ENCODE results near the gene MAPK8.
"Not testable (repeated sequence)": the region's sequence is repeated elsewhere in the genome, so short reads cannot be mapped to it uniquely, and the experiment has no call there.

Gene MAPK8

GRCh38 chr10:48389846-48390557 is 83.5 kb downstream of the MAPK8 start:
- DNase-seq, result no peak

GRCh38 chr10:48390558-48390871 is 84.0 kb downstream of the MAPK8 start:
- no peak for DNase-seq

DNA sequence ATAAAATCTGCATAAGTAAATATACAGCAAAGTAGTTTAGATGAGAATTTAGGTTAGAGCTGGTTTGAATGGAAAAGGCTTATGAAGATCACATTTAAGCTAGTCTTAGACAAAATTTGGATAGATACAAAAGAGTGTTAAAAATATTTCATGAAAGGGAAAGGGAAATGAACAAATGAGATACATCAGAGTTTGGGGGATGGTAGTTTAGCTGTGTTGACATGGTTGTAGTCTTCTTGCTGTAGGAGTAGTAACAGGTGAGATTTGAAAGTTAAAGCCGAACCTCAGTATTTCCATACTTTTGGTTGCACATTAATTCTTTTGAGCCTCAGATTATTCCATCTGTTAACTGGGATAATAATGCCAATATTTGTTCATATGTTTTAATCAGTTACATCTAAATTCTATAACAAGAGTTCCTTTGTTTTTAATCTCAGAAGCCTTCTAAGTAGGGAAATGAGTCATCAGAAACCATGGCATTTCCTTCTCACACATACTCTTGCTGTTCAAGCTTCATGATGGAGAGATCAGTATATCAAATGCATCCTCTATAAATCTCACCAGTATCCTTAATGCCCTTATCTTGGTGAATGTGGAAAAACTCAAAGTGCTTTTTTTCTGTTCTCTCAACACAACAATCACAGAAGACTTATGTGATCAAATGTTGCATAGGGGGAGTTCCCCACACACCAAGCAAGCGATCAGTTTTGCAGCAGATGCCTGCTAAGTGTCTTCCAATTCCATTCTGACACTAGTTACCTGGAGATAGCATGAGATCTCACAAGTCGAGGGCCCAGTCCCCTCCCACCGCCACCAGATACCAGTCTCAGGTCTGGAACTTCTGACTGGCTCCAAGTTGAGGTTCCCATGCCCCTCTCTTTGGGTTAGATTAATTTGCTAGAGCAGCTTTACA is 84.7 kb downstream of the MAPK8 start:
- no peak for DNase-seq

GRCh38 chr10:48391994-48392393 is 85.5 kb downstream of the MAPK8 start:
- no peak for DNase-seq

- DNase-seq, result no peak
Measured at GRCh38 chr10:48398261-48398660, 91.8 kb downstream of the MAPK8 start.

DNA sequence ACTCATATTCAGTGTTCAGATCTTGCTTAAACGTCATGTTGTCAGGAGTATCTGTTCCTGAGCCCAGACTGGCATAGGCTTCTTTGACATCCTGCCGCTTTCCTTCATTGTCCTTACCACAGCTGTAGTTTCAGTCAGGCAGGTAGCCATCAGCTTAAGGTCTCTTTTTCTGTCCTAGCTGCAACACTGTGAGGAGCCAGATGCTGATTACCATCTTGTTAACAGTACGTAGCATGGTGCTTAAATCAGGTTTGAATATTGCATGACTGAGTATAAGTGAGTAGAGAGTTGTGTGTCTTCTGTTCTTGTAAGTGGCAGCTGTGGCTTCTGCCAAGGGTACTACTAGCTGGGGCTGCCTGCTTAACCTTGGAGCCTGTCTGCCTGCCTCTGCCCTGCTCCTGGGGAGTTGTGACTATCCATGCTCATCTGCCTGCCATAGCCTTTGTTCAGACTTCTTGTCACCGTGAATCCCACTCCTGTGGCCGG is 92.6 kb downstream of the MAPK8 start:
- no peak for DNase-seq

- DNase-seq, result no peak
Measured at GRCh38 chr10:48399551-48399950, 93.1 kb downstream of the MAPK8 start.

GRCh38 chr10:48400129-48400849 is 93.8 kb downstream of the MAPK8 start:
- DNase-seq, result no peak

- DNase-seq, result no peak
Measured at GRCh38 chr10:48400850-48401220, 94.4 kb downstream of the MAPK8 start.

- no peak for DNase-seq
Measured at GRCh38 chr10:48404646-48405045, 98.2 kb downstream of the MAPK8 start.

GRCh38 chr10:48406204-48406603 is 99.7 kb downstream of the MAPK8 start:
- no peak for DNase-seq

- no peak for DNase-seq
Measured at GRCh38 chr10:48406658-48407057, 100.2 kb downstream of the MAPK8 start.

- DNase-seq, result no peak
Measured at GRCh38 chr10:48410503-48410902, 104.0 kb downstream of the MAPK8 start.

DNA sequence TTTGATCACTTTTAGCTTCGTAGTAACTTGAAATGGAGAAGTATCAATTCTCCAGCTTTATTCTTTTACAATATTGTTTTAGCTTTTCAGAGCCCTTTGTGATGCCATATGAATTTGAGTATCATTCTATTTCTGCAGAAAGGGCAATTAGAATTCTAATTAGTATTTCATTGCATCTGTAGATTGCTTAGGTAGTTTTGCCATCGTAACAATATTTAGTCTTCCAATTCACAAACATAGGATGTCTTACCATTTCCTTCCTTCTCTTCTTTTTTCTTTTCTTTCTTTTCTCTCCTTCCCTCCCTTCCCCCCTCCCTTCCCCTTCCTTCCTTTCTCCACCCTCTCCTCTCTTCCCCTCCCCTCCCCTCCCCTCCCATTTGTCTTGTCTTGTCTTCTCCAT is 105.0 kb downstream of the MAPK8 start:
- no peak for DNase-seq

GRCh38 chr10:48412081-48412480 is 105.6 kb downstream of the MAPK8 start:
- no peak for DNase-seq

DNA sequence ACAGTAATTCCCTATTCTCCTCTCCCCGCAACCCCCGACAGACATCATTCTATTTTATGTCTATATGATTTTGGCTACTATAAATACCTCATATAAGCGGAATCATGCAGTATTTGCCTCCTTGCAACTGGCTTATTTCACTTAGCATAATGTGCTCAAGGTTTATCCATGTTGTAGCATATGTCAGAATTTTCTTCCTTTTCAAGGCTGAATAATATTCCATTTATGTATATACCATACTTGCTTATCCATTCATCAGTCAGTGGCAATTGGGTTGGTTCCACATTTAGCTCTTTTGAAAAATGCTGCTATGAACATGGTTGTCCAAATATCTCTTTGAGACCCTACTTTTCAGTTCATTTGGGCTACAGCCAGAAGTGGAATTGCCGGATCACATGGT is 106.5 kb downstream of the MAPK8 start:
- no peak for DNase-seq

- DNase-seq, result no peak
Measured at GRCh38 chr10:48414160-48414559, 107.7 kb downstream of the MAPK8 start.

DNA sequence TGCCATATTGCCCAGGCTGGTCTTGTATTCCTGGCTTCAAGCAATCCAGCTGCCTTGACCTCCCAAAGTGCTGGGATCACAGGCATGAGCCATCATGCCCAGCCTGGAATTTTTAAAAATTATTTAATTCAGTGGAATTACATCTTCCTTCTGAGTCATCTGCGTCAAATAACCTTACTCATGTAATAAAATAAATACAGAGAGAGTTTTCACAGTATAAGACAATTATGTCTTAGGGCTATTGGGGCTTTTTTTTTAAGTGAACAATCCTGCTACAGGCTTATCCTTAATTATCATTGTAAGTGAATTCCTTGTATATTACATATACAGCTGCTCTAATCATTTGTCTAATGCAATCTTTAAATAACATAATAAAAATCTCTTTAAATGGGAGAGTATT is 108.3 kb downstream of the MAPK8 start:
- DNase-seq, result no peak

DNA sequence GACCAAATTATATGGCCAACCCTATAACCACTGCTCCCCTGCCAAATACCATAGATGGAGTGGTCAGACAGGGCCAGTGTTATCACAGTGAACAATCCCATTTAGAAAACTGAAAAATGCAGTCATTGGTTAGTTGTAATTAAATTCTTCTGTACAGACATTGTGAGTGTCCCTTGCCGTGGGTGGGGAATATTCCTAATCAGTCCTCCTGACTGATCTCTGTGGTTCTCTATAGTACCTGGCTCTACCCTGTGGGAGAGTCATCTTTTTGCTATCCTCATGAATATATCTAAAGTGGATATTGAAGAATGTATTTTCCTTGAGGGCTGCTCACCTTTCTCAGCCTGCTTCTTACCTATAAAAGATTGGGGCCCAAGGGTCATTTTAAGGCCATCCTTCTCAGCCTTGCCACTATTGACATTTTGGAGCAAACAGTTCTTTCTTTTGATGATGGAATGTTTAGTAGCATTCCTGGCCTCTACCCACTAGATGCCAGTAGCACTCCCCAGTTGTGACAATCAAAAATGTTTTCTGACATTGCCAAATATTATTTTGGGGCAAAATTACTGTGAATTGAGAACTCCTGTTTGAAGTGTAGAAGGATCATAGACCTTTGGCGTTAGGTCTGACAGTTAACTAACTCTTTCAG is 110.2 kb downstream of the MAPK8 start:
- DNase-seq, result no peak

GRCh38 chr10:48417374-48417773 is 110.9 kb downstream of the MAPK8 start:
- DNase-seq, result no peak

DNA sequence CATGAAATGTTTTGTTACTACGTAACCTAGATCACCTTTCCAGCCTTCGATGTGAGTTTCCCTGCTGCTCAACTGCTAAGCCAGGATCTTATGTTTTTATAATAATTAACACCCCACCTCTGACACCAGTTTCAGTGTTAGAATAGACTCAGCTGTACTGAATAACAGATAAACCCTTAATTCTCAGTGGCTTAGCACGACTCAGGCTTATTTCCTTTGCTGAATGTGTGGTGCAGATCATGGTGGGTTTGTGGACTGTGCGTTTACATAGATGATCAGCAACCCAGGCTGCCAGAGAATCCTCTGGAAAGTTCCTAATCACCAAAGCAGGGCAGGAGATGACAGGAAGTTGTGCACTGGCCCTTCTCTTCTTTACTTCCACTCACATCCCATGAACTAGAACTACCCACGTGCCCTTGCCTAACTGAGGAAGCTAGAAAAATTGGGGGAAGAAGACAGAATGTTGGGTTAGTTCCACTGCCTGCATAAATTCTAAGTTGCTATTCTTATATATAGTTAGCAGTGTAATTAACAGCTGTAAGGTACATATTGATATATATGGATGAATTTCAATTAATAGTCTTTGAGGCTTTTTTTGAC is 111.8 kb downstream of the MAPK8 start:
- DNase-seq, result no peak

GRCh38 chr10:48419714-48420113 is 113.2 kb downstream of the MAPK8 start:
- no peak for DNase-seq

DNA sequence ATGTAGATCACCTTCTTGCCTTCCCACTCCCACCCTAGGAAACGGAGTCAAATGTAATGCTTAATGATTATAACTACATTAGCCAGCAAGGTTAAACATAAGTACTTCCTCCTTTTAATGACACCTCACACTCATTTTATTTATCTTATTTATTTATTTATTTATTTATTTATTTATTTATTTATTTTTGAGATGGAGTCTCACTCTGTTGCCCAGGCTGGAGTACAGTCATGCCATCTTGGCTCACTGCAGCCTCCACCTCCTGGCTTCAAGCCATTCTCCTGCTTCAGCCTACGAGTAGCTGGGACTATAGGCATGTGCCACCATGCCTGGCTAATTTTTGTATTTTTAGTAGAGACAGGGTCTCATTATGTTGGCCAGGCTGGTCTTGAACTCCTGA is 115.4 kb downstream of the MAPK8 start:
- not testable (repeated sequence) for DNase-seq

Data from NCI-H187 (cell line).